ENCODE data around the gene SCNN1A. TPM values are rescaled to one million over a fixed set of nuclear protein-coding genes. Genes with fewer than 3 reads are reported as not detected.

The SCNN1A gene
- total RNA-seq, 1 experiment from 2014 or later: 2.9 TPM

GRCh38 chr12:6407236-6407954 lies 32.0 kb upstream of the SCNN1A start:
- no TSS peak for BruUV-seq (replicated peaks)
- no peak overlapping the region for H3K9ac ChIP-seq (ENCODE audit: low read length)
- no peaks in the 10 kb centered on the region for H3K4me1 ChIP-seq (ENCODE audit: insufficient read depth, low read length)
- no peaks in the 10 kb centered on the region for H3K79me2 ChIP-seq (ENCODE audit: low read length)
- DNase-seq (no peak), ATAC-seq (no peak)
- H3F3A ChIP-seq (ENCODE audit: low read length, unreplicated experiment): no peaks in the 10 kb centered on the region
- no peak overlapping the region for H2AFZ ChIP-seq (ENCODE audit: low read length)
- no peak overlapping the region for H3K27ac ChIP-seq (ENCODE audit: low read length)
- intact Hi-C loops (cut with micrococcal nuclease): no loop called here
- no peaks in the 10 kb centered on the region for H3K36me3 ChIP-seq (ENCODE audit: low read depth, low read length)
- H3K9me3 ChIP-seq (ENCODE audit: low read length): no peaks in the 10 kb centered on the region
- POLR2A ChIA-PET (ENCODE audit: unreplicated experiment): no interaction called here
- no peaks in the 10 kb centered on the region for H3K27me3 ChIP-seq (ENCODE audit: low read length)
- H3K4me2 ChIP-seq (ENCODE audit: low read length): no peak overlapping the region
- H4K20me1 ChIP-seq (ENCODE audit: low read length): no peaks in the 10 kb centered on the region
- TF ChIP-seq EZH2 (IDR thresholded peaks at IDR 0.05; ENCODE audit: low read length, unreplicated experiment) (no peak), CTCF (conservative IDR thresholded peaks at IDR 0.05; ENCODE audit: low read depth, low read length) (no peak), EZH2phosphoT487 (IDR thresholded peaks at IDR 0.05; ENCODE audit: borderline replicate concordance, low read length) (no peak)
- no peak overlapping the region for H3K4me3 ChIP-seq (ENCODE audit: low read length)
- CTCF ChIA-PET: no interaction called here
- H3K9me2 ChIP-seq (replicated peaks; ENCODE audit: low read length): no peaks in the 10 kb centered on the region

- no peaks in the 10 kb centered on the region for H3K79me2 ChIP-seq (ENCODE audit: low read length)
- no peaks in the 10 kb centered on the region for H3F3A ChIP-seq (ENCODE audit: low read length, unreplicated experiment)
- no peak overlapping the region for H3K4me2 ChIP-seq (ENCODE audit: low read length)
- ChIA-PET POLR2A (ENCODE audit: unreplicated experiment) (no interaction called here), CTCF (no interaction called here)
- no peaks in the 10 kb centered on the region for H3K9me2 ChIP-seq (replicated peaks; ENCODE audit: low read length)
- no peak for DNase-seq
- no peaks in the 10 kb centered on the region for H3K9me3 ChIP-seq (ENCODE audit: low read length)
- no peak overlapping the region for H3K9ac ChIP-seq (ENCODE audit: low read length)
- TF ChIP-seq CTCF (conservative IDR thresholded peaks at IDR 0.05; ENCODE audit: low read depth, low read length) (no peak), EZH2 (IDR thresholded peaks at IDR 0.05; ENCODE audit: low read length, unreplicated experiment) (no peak), EZH2phosphoT487 (IDR thresholded peaks at IDR 0.05; ENCODE audit: borderline replicate concordance, low read length) (no peak)
- intact Hi-C loops (cut with micrococcal nuclease): no loop called here
- H3K36me3 ChIP-seq (ENCODE audit: low read depth, low read length): no peaks in the 10 kb centered on the region
- no peaks in the 10 kb centered on the region for H3K27me3 ChIP-seq (ENCODE audit: low read length)
- H3K27ac ChIP-seq (ENCODE audit: low read length): no peak overlapping the region
- BruUV-seq (replicated peaks): no TSS peak
- ATAC-seq: no peak
- no peak overlapping the region for H3K4me3 ChIP-seq (ENCODE audit: low read length)
- no peaks in the 10 kb centered on the region for H3K4me1 ChIP-seq (ENCODE audit: insufficient read depth, low read length)
- no peaks in the 10 kb centered on the region for H4K20me1 ChIP-seq (ENCODE audit: low read length)
- no peak overlapping the region for H2AFZ ChIP-seq (ENCODE audit: low read length)
Observed at GRCh38 chr12:6405963-6406362, 30.6 kb upstream of the SCNN1A start.

GRCh38 chr12:6404390-6404789 lies 29.0 kb upstream of the SCNN1A start:
- Histone ChIP-seq H3K4me2 (ENCODE audit: low read length) (no peak overlapping the region), H4K20me1 (ENCODE audit: low read length) (no peaks in the 10 kb centered on the region), H3F3A (ENCODE audit: low read length, unreplicated experiment) (no peaks in the 10 kb centered on the region), H3K9me3 (ENCODE audit: low read length) (no peaks in the 10 kb centered on the region), H2AFZ (ENCODE audit: low read length) (no peak overlapping the region), H3K79me2 (ENCODE audit: low read length) (no peaks in the 10 kb centered on the region), H3K27ac (ENCODE audit: low read length) (no peak overlapping the region), H3K27me3 (ENCODE audit: low read length) (no peaks in the 10 kb centered on the region), H3K36me3 (ENCODE audit: low read depth, low read length) (no peaks in the 10 kb centered on the region), H3K9ac (ENCODE audit: low read length) (no peak overlapping the region), H3K4me1 (ENCODE audit: insufficient read depth, low read length) (no peaks in the 10 kb centered on the region), H3K9me2 (replicated peaks; ENCODE audit: low read length) (no peaks in the 10 kb centered on the region), H3K4me3 (ENCODE audit: low read length) (no peak overlapping the region)
- DNase-seq (no peak), ATAC-seq (no peak)
- intact Hi-C loops (cut with micrococcal nuclease): no loop called here
- POLR2A ChIA-PET (ENCODE audit: unreplicated experiment): no interaction called here
- CTCF ChIA-PET: no interaction called here
- no TSS peak for BruUV-seq (replicated peaks)
- TF ChIP-seq EZH2 (IDR thresholded peaks at IDR 0.05; ENCODE audit: low read length, unreplicated experiment): no peak
- no peak for TF ChIP-seq CTCF (conservative IDR thresholded peaks at IDR 0.05; ENCODE audit: low read depth, low read length)
- no peak for TF ChIP-seq EZH2phosphoT487 (IDR thresholded peaks at IDR 0.05; ENCODE audit: borderline replicate concordance, low read length)

All from PC-3 (cell line).